DMS79 (cell line): Measurements from ENCODE around the gene MAD1L1.
A peak's percentile ranks its signal among the peaks of the same experiment; 100 is the strongest.

Experiments used
- DNase-seq: peaks from one replicate; lab custom pipeline; 2025; lab: John Stamatoyannopoulos, UW

The MAD1L1 gene

DNA sequence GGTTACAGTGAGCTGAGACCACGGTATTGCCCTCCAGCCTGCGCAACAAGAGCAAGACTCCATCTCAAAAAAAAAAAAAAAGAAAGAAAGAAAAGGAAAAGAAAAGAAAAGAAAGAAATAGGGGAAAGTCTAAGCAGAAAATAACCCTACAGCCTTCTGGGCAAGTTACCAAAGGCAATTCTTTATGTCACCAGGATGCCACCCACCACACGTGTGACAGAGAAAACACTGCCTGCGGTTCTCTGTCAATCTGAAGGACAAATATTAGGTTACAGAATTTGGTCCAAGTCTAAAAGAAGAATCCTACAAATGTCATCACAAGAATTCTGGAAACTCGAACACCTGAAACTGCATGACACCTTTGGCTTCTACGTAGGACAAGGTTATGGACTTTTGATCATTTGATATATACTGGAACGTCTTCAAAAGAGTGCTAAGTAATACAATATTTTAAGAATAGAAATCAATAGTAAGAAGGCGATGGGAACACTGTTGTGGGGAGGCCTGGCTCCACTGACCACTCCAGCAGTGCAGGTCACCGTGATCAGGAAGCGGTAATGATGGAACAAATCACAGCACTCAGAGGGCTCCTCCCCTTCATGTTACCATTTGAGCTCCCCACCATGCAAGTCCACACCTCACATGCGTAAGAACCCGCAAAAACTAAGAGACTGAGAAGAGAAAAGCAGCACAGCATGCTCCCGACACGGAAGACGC, 75.8 kb downstream of the MAD1L1 start:
- no peak for DNase-seq

GRCh38 chr7:2154831-2155230, 77.9 kb downstream of the MAD1L1 start:
- no peak for DNase-seq

- no peak for DNase-seq
Measured at GRCh38 chr7:2154121-2154520, 78.6 kb downstream of the MAD1L1 start.

GRCh38 chr7:2152646-2153045, 80.1 kb downstream of the MAD1L1 start:
- no peak for DNase-seq

DNA sequence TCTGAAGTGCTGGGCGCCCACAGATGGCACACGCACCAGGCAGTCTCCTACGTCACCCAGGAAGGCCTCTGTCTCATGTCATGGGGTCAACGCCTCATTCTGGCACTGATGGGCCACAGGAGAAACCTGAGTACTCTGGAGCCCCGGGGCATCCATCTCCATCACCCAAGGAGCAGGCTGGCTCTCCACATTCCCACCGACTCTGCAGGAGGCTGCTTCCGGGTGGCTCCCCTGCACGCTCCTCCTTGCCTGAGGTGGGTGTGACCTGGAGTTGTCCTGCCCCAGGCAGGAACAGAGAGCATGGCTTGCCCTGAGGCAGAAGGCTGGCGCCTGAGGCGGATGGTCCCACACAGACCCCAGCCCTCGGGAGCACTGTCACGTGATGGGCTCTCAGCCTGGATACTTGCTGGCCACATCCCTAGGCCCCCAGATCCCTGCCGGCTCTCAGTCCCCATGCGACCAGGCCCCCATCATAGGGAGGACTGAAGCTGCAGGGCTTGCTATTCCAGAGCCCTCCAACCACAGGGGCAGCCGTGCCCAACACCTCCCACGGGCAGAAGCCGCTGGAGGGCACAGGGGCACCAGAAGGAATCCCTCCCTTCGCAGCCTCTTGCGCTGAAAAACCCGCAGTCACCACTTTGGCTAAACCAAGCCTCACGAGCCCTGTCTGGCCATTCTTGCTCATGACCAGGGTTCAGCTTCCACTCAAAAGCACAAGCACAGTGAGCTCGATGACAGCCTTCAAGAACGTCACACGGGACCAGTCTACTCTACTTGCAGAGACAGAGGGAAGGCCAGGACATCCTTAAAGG, 80.7 kb downstream of the MAD1L1 start:
- no peak for DNase-seq

- DNase-seq: no peak
Measured at GRCh38 chr7:2151237-2151636, 81.5 kb downstream of the MAD1L1 start.

DNA sequence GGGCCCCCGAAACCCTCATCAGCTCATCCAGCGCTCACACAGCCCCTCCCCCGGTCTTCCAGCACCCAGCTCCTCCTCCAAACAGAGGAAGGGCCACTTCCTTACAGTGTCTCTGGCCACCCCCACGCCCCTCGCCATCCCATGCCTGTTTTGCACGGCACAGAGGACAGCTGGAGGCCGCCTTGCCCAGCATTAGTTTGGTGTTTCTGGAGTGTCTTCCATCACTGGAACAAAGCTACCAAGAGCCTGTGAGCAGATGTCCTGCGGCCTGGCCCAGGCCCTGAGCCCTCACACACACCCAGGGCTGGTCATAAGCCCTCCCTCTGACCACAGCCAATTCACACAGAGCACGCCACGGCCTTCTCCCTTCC, 82.3 kb downstream of the MAD1L1 start:
- DNase-seq: no peak

- DNase-seq: no peak
Measured at GRCh38 chr7:2149672-2150444, 82.9 kb downstream of the MAD1L1 start.

GRCh38 chr7:2148814-2149213, 83.9 kb downstream of the MAD1L1 start:
- no peak for DNase-seq

DNA sequence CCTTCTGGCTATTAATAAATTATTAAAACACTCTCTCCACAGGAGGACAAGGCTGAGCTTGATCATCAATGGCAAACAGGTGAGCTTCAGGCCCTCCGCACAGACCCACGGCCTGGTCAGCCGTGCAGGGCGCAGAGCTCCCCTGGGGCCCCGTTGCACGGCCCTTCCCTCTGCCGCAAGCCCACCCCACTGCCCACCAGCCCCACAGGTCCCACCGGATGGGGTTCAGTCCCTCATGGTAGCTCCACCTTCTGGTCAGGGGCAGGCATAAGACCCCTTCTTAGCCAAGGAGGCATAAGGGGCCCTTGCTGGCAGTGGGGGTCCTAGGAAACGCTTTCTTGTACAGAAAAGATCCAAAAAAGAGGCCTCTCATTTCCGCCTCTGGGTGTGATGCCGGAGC, 84.6 kb downstream of the MAD1L1 start:
- no peak for DNase-seq

DNA sequence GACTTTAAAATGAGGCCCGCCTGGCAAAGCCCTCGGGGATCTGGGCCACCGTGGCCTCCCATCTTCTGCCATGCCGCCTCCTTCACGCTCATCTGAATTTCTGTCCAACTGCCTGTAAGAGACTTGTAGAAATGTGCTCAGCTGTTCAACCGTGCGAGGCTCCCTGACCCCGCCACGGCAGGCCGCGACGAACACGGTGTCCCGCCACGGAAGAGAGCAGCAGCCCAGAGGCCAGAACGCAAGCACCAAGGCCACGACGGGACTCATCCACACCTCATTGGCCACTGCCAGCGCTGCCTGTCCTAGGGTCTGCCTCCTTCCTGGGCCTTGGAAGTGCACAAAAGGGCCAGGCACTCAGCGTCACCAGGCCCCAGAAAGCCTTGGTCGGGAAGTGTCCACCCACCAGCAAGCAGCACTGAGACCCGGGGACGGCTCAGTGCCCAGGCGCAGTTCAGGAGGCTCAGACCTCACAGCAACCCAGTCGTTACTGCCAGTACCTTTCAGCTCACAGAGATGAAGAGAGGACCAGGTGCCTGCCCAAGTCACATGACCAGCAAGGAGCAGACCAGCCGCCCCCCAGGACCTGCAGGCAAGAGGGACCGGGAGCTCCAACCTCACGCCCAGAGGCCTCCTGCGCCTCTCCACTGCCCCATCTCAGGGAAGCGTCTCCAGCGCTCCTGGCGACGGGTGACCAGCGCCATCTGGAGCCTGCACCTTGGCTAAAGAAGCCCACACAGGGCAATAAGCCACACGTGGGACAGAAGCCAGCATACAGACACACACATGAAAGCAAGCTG, 85.9 kb downstream of the MAD1L1 start:
- DNase-seq: no peak

- DNase-seq: no peak
Measured at GRCh38 chr7:2145835-2146580, 86.7 kb downstream of the MAD1L1 start.

GRCh38 chr7:2144926-2145325, 87.8 kb downstream of the MAD1L1 start:
- no peak for DNase-seq

GRCh38 chr7:2143981-2144595, 88.7 kb downstream of the MAD1L1 start:
- DNase-seq: peak; percentile 83

DNA sequence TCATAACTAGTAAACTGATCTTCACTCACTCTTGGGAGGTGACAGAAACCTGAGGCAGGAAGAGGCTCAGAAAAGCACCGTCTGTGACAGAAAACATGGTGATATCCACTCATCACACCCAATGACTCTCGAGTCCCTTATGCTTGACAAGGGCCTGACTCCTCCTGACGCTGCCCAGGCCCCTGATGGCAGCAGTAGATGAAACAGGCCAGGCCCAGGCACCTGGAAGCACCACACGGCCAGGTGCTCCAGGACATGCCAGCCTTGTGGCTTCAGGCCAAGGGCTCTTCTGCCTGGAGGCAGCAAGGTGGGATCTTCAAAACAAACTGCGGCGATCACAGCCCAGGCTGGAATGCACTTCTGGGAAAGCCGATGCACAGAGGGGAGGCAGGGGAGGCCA, 89.3 kb downstream of the MAD1L1 start:
- DNase-seq: peak; percentile 88

GRCh38 chr7:2142386-2142785, 90.4 kb downstream of the MAD1L1 start:
- no peak for DNase-seq

DNA sequence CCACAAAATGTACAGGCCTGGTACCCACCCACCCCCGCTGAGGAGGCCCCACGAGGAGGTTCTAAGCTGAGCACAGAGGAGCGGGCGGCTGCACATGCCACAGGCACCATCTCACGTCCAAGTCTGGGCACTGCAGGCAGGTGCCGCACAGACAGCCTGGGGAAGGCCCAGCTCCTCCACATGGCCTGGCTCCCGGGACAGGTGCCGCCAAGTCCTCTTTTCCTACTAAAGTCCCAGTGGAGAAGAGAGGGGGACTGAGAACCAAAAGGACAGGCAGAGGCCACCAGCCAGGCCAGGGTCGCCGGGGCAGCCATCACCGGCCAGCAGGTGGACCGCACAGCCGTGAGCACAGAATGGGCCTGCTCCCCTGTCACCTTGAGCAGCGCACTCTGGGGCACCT, 91.1 kb downstream of the MAD1L1 start:
- no peak for DNase-seq

DNA sequence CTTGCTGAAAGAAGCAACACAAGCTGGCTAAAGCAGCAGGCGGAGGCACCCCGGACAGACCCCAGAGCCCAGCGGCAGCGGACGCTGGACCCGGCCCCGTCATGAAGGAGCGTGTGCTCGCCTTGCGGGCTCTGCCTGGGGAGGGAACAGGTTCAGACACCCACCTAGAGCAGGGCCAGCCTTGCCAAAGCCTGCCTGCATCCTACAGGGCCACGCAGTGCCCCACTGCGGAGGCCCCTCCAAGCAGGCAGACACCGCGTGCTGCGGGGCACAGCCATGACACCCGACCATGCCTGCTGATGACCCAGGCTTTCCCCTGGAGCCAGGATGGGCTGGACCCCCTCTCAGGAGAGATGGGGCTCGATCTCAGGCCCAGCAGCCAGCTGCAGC, 91.7 kb downstream of the MAD1L1 start:
- DNase-seq: no peak

- DNase-seq: no peak
Measured at GRCh38 chr7:2140216-2141020, 92.3 kb downstream of the MAD1L1 start.
